ENCODE data around the gene FBXO15. TPM values are rescaled to one million over a fixed set of nuclear protein-coding genes. Genes with fewer than 3 reads are reported as not detected.

The FBXO15 gene
- total and polyA plus RNA-seq, 2 of the 13 experiments (the other 11 are each of a cell fraction or from before 2014, with no cell fraction given), result 0.09 to 0.12 TPM

GRCh38 chr18:74140582-74140981, 7.1 kb downstream of the FBXO15 start:
- ChIA-PET CTCF (ENCODE audit: low intra/inter-chr PET ratio, low total read pairs) (no interaction called here), POLR2A (no interaction called here)
- DNase-seq (ENCODE audit: low spot score) (no peak), FAIRE-seq (no peak), ATAC-seq (no peak)
- Histone ChIP-seq H4K20me1 (ENCODE audit: insufficient read depth, low read length) (no peaks in the 10 kb centered on the region), H3K27ac (ENCODE audit: extremely low read length, insufficient read depth, low read length) (no peak overlapping the region), H3K4me1 (ENCODE audit: insufficient read depth, low read length) (no peaks in the 10 kb centered on the region), H2AFZ (ENCODE audit: low read length) (no peak overlapping the region), H3K4me3 (replicated peaks in 1 of 3; ENCODE audit: insufficient read depth in 1 of 3, low read depth in 2 of 3, low read length in 3 of 3) (no peak overlapping the region), H3K9me3 (ENCODE audit: low read length) (no peaks in the 10 kb centered on the region), H3K27me3 (ENCODE audit: control insufficient read depth in 1 of 2, insufficient read depth in 2 of 2, low read length in 2 of 2) (peaks cover 4 to 32% of the 10 kb centered on the region in 2 experiments; a peak in 4 of 5 replicates), H3K36me3 (replicated peaks in 1 of 2; ENCODE audit: control insufficient read depth in 1 of 2, insufficient read depth in 2 of 2, low read length in 2 of 2) (no peaks in the 10 kb centered on the region), H3K4me2 (ENCODE audit: low read depth, low read length) (no peak overlapping the region), H3K79me2 (ENCODE audit: insufficient read depth, low read length) (no peaks in the 10 kb centered on the region), H3K9ac (ENCODE audit: insufficient read depth, low read depth, low read length) (no peak overlapping the region)
- WGBS (ENCODE audit: low lambda C conversion rate), result 26% methylated on average over 1 of the region's 1 CpG
- intact Hi-C loops (cut with micrococcal nuclease; ENCODE audit: unreplicated experiment) (no loop called here), in situ Hi-C loops (cut with HindIII; ENCODE audit: extremely low pct_ligation_motif_present, low pct_unique_long_range_greater_than_20kb) (no loop called here)
- no TSS peak for BruUV-seq (replicated peaks)
- TF ChIP-seq MYC (CRISPR knock-in tag; IDR thresholded peaks at IDR 0.05; ENCODE audit: borderline replicate concordance) (no peak), SIX4 (CRISPR knock-in tag; IDR thresholded peaks at IDR 0.05) (no peak)

- Histone ChIP-seq H3K4me1 (ENCODE audit: insufficient read depth, low read length) (no peaks in the 10 kb centered on the region), H3K36me3 (replicated peaks in 1 of 2; ENCODE audit: control insufficient read depth in 1 of 2, insufficient read depth in 2 of 2, low read length in 2 of 2) (no peaks in the 10 kb centered on the region), H3K79me2 (ENCODE audit: insufficient read depth, low read length) (no peaks in the 10 kb centered on the region), H3K27me3 (ENCODE audit: control insufficient read depth in 1 of 2, insufficient read depth in 2 of 2, low read length in 2 of 2) (peaks cover 4 to 37% of the 10 kb centered on the region in 2 experiments; a peak in 4 of 5 replicates), H3K27ac (ENCODE audit: extremely low read length, insufficient read depth, low read length) (no peak overlapping the region), H4K20me1 (ENCODE audit: insufficient read depth, low read length) (no peaks in the 10 kb centered on the region), H3K4me3 (replicated peaks in 1 of 3; ENCODE audit: insufficient read depth in 1 of 3, low read depth in 2 of 3, low read length in 3 of 3) (no peak overlapping the region), H3K9me3 (ENCODE audit: low read length) (no peaks in the 10 kb centered on the region), H3K4me2 (ENCODE audit: low read depth, low read length) (no peak overlapping the region), H2AFZ (ENCODE audit: low read length) (no peak overlapping the region), H3K9ac (ENCODE audit: insufficient read depth, low read depth, low read length) (no peak overlapping the region)
- DNase-seq (ENCODE audit: low spot score) (no peak), ATAC-seq (no peak), FAIRE-seq (no peak)
- BruUV-seq (replicated peaks), result no TSS peak
- in situ Hi-C loops (cut with HindIII; ENCODE audit: extremely low pct_ligation_motif_present, low pct_unique_long_range_greater_than_20kb) (no loop called here), intact Hi-C loops (cut with micrococcal nuclease; ENCODE audit: unreplicated experiment) (no loop called here)
- whole genome bisulfite sequencing (ENCODE audit: low lambda C conversion rate), result under 1% methylated on average over 3 of the region's 3 CpGs
- no peak for TF ChIP-seq SMYD3 (CRISPR knock-in tag; IDR thresholded peaks at IDR 0.05)
- no peak for TF ChIP-seq ZNF101 (CRISPR knock-in tag; IDR thresholded peaks at IDR 0.05; ENCODE audit: borderline replicate concordance, low read depth)
- no peak for TF ChIP-seq SIN3A (IDR thresholded peaks at IDR 0.05; ENCODE audit: borderline replicate concordance, low read depth, low read length)
- TF ChIP-seq NR1H2 (CRISPR knock-in tag; IDR thresholded peaks at IDR 0.05; ENCODE audit: borderline replicate concordance, low read depth), result no peak
- TF ChIP-seq CREB1 (IDR thresholded peaks at IDR 0.05), result peak; percentile 28; the same call in 1 of the 2 replicates
- TF ChIP-seq CREB1 (CRISPR knock-in tag; IDR thresholded peaks at IDR 0.05), result no peak
- ChIA-PET POLR2A (no interaction called here), CTCF (ENCODE audit: low intra/inter-chr PET ratio, low total read pairs) (no interaction called here)
These were observed 7.7 kb downstream of the FBXO15 start for GRCh38 chr18:74139888-74140287.
